OCI-LY3 (cell line): Measurements from ENCODE around the gene UNC93A.

Experiments used
- CTCF ChIP-seq: fragments of 200-600, 300-600 bp; sonication (generic); IDR thresholded peaks from 2 replicates; pipeline ENCODE4 v1.5.1; 2014; ENCODE audit warnings: antibody characterized with exemption, low read length, low read depth
- EZH2phosphoT487 ChIP-seq: fragments of 200-600 bp; shearing (Covaris generic); IDR thresholded peaks from 2 replicates; pipeline ENCODE4 v1.6.1; 2018; ENCODE audit warnings: antibody characterized with exemption, mixed run types, low read depth

- TF ChIP-seq CTCF (no peak), EZH2phosphoT487 (no peak)
These were observed 8.7 kb downstream of the UNC93A start for GRCh38 chr6:167299641-167300308.
